ENCODE results near the gene LTBR. TPM values are rescaled to one million over a fixed set of nuclear protein-coding genes. Genes with fewer than 3 reads are reported as not detected.

The LTBR gene
- total and polyA plus RNA-seq, 2 of the 4 experiments (the other 2 are of a cell fraction): 19.7 to 62.5 TPM

GRCh38 chr12:6363010-6363329 lies 21.0 kb upstream of the LTBR start:
- H2AK5ac ChIP-seq (ENCODE audit: low read depth, low read length): no peak overlapping the region
- intact Hi-C loops (cut with micrococcal nuclease) (no loop called here), dilution Hi-C loops (cut with HindIII; ENCODE audit: low sequenced_read_pairs, unreplicated experiment) (no loop called here), in situ Hi-C loops (cut with MboI; ENCODE audit: low sequenced_read_pairs) (no loop called here)
- no peak overlapping the region for H2BK120ac ChIP-seq (ENCODE audit: low read depth, low read length)
- ChIA-PET POLR2A (ENCODE audit: unreplicated experiment) (no interaction called here), CTCF (interaction anchor here (0.9 kb wide), 3 partner anchors 10 to 84 kb away, joined by 3 to 9 read pairs (median 4); no protein-coding TSS in a partner anchor)
- no peaks in the 10 kb centered on the region; the same call in 1 of the 2 replicates for H3K27me3 ChIP-seq (ENCODE audit: control insufficient read depth, insufficient read depth, low read length)
- no peak overlapping the region for H3K14ac ChIP-seq (replicated peaks; ENCODE audit: low read depth, low read length)
- no peak overlapping the region for H4K5ac ChIP-seq (ENCODE audit: low read depth, low read length)
- no peak overlapping the region for H3K4me3 ChIP-seq (ENCODE audit: insufficient read depth, low read depth, low read length)
- DNase-seq: no peak
- no CpG with 5 or more reads among the region's 4 CpGs for WGBS, 2 experiments (ENCODE audit: extremely low coverage in 2 of 2, insufficient read length in 1 of 2)
- peaks cover 7% of the 10 kb centered on the region for H3K4me1 ChIP-seq (ENCODE audit: control insufficient read depth, insufficient read depth, low read length)
- no peak overlapping the region for H3K56ac ChIP-seq (ENCODE audit: extremely low read depth, insufficient read depth, low read length)
- TF ChIP-seq, protein P1, sequence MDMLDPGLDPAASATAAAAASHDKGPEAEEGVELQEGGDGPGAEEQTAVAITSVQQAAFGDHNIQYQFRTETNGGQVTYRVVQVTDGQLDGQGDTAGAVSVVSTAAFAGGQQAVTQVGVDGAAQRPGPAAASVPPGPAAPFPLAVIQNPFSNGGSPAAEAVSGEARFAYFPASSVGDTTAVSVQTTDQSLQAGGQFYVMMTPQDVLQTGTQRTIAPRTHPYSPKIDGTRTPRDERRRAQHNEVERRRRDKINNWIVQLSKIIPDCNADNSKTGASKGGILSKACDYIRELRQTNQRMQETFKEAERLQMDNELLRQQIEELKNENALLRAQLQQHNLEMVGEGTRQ (IDR thresholded peaks at IDR 0.05; ENCODE audit: low read depth, low read length): 0 out of 2 replicates have a peak, but pooled peaks have one; percentile 15
- TF ChIP-seq, protein P2, sequence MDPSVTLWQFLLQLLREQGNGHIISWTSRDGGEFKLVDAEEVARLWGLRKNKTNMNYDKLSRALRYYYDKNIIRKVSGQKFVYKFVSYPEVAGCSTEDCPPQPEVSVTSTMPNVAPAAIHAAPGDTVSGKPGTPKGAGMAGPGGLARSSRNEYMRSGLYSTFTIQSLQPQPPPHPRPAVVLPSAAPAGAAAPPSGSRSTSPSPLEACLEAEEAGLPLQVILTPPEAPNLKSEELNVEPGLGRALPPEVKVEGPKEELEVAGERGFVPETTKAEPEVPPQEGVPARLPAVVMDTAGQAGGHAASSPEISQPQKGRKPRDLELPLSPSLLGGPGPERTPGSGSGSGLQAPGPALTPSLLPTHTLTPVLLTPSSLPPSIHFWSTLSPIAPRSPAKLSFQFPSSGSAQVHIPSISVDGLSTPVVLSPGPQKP (IDR thresholded peaks at IDR 0.05; ENCODE audit: borderline replicate concordance, low read depth, low read length): no peak
- 0 out of 2 replicates have a peak overlapping the region, but pooled peaks have one; percentile 15 for H3K4ac ChIP-seq (ENCODE audit: low read depth, low read length)
- H2BK20ac ChIP-seq (ENCODE audit: low read depth, low read length): no peak overlapping the region
- H4K20me1 ChIP-seq (ENCODE audit: insufficient read depth, low read length): no peaks in the 10 kb centered on the region
- H3K27ac ChIP-seq (ENCODE audit: insufficient read depth, low read length): no peak overlapping the region
- no peak overlapping the region for H4K91ac ChIP-seq (ENCODE audit: insufficient read depth, low read depth, low read length)
- H3K18ac ChIP-seq (ENCODE audit: low read depth, low read length): no peak overlapping the region
- peak overlapping the region; percentile 58; the same call in 1 of the 2 replicates for H3K4me2 ChIP-seq (ENCODE audit: low read depth, low read length)
- H2AK9ac ChIP-seq (replicated peaks; ENCODE audit: low read depth, low read length, poor library complexity): no peak overlapping the region
- no peaks in the 10 kb centered on the region for H3K9me3 ChIP-seq (ENCODE audit: control insufficient read depth, insufficient read depth, low read length)
- H3K79me1 ChIP-seq (ENCODE audit: low read depth in 1 of 2, low read length in 2 of 2): no peaks in the 10 kb centered on the region
- H3K9me1 ChIP-seq (ENCODE audit: insufficient read depth, low read length): no peaks in the 10 kb centered on the region
- H3K9ac ChIP-seq (ENCODE audit: low read depth, low read length): no peak overlapping the region
- H2BK15ac ChIP-seq (ENCODE audit: low read depth, low read length): peak overlapping the region; percentile 55; the same call in 1 of the 3 replicates
- H3K23ac ChIP-seq (ENCODE audit: low read depth, low read length): no peak overlapping the region
- BruUV-seq (replicated peaks): no TSS peak
- H3K36me3 ChIP-seq (ENCODE audit: control insufficient read depth, insufficient read depth, low read length): no peaks in the 10 kb centered on the region
- ATAC-seq (ENCODE audit: low read depth): no peak
- H2BK5ac ChIP-seq (ENCODE audit: low read depth, low read length, poor library complexity, severe bottlenecking): no peak overlapping the region
- H2AFZ ChIP-seq (replicated peaks; ENCODE audit: low read length, poor library complexity): peak overlapping the region; percentile 5
- peak overlapping the region; percentile 75 to 82; a peak in 2 of 4 replicates for H4K8ac ChIP-seq (ENCODE audit: low read depth in 2 of 2, low read length in 2 of 2)
